ENCODE data around the gene HAVCR2. TPM values are rescaled to one million over a fixed set of nuclear protein-coding genes. Genes with fewer than 3 reads are reported as not detected.

Gene HAVCR2
- total and polyA plus RNA-seq, 9 of the 15 experiments (the other 6 are each of a cell fraction or from before 2014, with no cell fraction given), result 0.04 to 0.11 (median 0.06) TPM; not detected in 5

GRCh38 chr5:157143127-157143971, 34.5 kb upstream of the HAVCR2 start (continued):
- TF ChIP-seq MGA (IDR thresholded peaks at IDR 0.05) (peak; percentile 60; the same call in 1 of the 2 replicates), NCOR1 (IDR thresholded peaks at IDR 0.05) (peak; percentile 15; the same call in 1 of the 2 replicates), OTX1 (CRISPR knock-in tag; IDR thresholded peaks at IDR 0.05) (0 out of 2 replicates have a peak, but pooled peaks have one; percentile 34), SIN3B (IDR thresholded peaks at IDR 0.05; ENCODE audit: low read depth) (no peak), KDM1A (IDR thresholded peaks at IDR 0.05) (no peak), TAF7 (tag; IDR thresholded peaks at IDR 0.05) (0 out of 2 replicates have a peak, but pooled peaks have one; percentile 6), ZNF140 (CRISPR knock-in tag; IDR thresholded peaks at IDR 0.05) (no peak), RCOR1 (IDR thresholded peaks at IDR 0.05; ENCODE audit: borderline replicate concordance in 1 of 2, low read depth in 2 of 2, low read length in 2 of 2) (no peak), ZNF561 (CRISPR knock-in tag; conservative IDR thresholded peaks at IDR 0.05) (no peak), PURB (CRISPR knock-in tag; IDR thresholded peaks at IDR 0.05; ENCODE audit: low read depth) (no peak), ZNF197 (CRISPR knock-in tag; IDR thresholded peaks at IDR 0.05; ENCODE audit: low read depth) (0 out of 2 replicates have a peak, but pooled peaks have one; percentile 37)
- TF ChIP-seq, protein P1, sequence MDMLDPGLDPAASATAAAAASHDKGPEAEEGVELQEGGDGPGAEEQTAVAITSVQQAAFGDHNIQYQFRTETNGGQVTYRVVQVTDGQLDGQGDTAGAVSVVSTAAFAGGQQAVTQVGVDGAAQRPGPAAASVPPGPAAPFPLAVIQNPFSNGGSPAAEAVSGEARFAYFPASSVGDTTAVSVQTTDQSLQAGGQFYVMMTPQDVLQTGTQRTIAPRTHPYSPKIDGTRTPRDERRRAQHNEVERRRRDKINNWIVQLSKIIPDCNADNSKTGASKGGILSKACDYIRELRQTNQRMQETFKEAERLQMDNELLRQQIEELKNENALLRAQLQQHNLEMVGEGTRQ (CRISPR knock-in tag; IDR thresholded peaks at IDR 0.05), result no peak
- TF ChIP-seq, protein P2, sequence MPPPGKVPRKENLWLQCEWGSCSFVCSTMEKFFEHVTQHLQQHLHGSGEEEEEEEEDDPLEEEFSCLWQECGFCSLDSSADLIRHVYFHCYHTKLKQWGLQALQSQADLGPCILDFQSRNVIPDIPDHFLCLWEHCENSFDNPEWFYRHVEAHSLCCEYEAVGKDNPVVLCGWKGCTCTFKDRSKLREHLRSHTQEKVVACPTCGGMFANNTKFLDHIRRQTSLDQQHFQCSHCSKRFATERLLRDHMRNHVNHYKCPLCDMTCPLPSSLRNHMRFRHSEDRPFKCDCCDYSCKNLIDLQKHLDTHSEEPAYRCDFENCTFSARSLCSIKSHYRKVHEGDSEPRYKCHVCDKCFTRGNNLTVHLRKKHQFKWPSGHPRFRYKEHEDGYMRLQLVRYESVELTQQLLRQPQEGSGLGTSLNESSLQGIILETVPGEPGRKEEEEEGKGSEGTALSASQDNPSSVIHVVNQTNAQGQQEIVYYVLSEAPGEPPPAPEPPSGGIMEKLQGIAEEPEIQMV (tag; conservative IDR thresholded peaks at IDR 0.05; ENCODE audit: low read depth), result no peak

Data from K562 (cell line).